GM18505 (cell line): ENCODE results near the gene SIK2.
"Not testable (repeated sequence)": the region's sequence is repeated elsewhere in the genome, so short reads cannot be mapped to it uniquely, and the experiment has no call there.

ENCODE experiments used
- ATAC-seq: cut with Tn5 transposase; IDR thresholded peaks from one replicate; pipeline ENCODE4 v1.9.1; 2021; ENCODE audit not compliant: unreplicated experiment
- POLR2A ChIP-seq: IDR thresholded peaks from 4 replicates; pipeline ENCODE4 v1.6.1; 2011; ENCODE audit warnings: borderline replicate concordance; ENCODE audit not compliant: insufficient read depth, insufficient read length; ENCODE audit errors: extremely low read depth

SIK2 gene

DNA sequence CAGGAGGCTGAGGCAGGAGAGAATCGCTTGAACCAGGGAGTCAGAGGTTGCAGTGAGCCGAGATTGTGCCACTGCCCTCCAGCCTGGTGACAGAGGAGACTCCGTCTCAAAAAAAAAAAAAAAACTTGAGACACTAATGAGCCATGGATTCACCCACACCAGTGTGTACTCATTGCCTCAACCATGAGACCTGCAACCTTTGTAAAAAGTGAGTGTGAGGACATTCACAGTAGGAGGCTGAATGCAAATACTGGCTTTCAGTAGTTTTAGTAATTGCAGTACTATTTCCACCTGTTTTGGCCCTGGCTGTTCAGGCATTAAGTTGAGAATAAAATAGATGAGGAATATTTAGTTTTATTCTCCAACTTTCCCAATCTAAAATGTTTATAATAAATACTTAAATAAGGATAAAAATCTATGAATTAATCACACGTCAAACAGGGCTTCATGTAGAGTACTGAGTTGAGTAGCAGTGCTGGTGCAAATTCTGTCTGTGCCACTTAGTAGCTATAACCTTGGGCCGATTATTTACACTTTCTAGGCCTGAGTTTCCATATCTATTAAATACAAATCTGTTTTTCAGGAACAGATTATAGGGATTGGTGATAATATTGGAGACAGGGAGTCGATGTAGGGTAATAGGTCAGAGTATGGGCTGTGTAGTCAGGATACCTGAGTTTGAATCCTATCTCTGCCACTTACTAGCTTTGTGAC lies 91.1 kb downstream of the SIK2 start:
- no peak for TF ChIP-seq POLR2A
- no peak for ATAC-seq

DNA sequence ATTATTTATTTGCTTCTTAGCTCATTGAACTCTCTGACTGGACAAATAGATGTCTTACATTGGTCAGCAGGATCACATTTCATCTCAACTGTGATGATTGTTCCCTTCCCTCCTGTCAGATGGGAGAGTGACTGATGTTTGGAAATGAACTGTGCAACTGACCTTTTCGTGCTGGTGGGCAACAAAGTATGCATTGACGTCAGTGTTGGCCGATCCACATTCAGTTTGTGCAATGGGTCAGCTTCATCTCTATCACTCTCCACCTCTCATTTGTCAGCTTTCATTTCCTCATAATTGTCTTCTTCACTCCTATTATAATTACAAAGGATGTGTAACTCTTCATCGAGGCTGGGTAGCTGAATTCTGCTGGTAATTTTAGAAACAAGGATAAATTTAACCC lies 92.6 kb downstream of the SIK2 start:
- no peak for TF ChIP-seq POLR2A
- ATAC-seq = no peak

DNA sequence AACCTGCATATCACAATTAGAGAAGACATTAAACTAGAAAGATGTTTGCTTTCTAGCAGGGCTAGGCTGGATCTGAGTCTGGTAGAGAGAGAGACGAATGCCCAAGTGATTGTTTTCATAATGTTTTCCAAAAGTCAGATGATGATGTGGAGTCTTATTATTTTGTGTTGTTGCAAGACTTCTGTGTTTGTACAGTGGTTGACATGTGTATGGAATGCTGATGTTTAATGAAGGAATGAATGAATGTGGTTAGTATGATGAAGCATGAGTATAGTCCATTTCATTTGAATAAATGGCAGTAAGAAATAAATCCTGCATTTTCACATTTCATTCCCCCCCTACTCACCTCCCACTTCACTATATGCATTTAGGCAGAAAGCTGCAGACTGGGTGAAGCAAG lies 94.3 kb downstream of the SIK2 start:
- ATAC-seq = no peak
- TF ChIP-seq POLR2A = no peak

DNA sequence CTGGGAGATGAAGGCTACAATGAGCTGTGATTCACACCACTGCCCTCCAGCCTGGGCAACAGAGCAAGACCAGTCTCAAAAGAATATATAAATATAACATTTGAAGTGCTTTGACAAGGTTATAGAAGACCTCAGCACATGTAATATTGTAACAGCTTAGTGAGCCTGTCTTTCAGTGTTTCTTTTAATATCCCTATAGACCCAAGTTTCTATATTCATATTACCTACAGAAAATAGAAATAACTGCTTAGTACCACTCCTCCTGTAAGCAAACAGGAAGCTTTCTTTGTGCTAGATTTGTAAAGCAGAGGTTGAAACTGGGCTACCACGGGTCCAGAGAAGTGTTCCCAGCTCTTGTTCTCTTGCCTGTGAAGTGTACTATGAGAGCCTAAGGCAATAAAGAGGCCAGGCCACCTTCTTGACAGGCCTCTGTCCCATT lies 95.7 kb downstream of the SIK2 start:
- peak; percentile 68 for ATAC-seq
- no peak for TF ChIP-seq POLR2A

DNA sequence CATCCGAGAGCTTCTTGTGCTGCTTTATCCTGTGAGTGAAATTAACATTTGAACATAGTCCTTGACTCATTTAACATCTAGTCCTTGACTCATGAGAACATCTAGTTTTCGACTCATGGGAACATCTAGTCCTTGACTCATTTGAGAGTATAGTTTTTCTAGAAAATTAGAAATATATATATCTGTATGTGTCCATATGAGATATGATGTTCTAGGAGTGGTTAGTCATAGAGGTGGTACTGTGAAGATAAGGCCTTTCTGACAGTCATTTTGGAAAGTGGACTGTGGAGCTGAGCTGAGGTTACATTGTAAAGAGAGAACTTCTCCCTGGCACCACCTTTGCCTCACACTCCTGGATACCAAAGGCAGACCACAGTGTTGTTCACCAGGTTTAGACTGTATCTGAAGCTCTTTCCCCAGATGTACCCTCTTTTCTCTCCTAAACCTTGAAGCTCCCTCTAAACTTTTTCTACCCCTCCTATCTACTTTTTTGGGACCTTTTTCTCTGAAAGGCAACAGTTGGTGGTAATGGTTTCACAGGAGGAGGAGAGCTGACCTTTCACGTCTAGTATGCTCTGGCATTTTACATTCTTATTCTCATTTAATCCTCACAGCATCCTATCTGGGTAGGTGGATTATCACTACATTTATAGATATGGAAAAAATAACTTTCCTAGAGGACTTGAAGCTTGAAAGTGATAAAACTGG lies 96.8 kb downstream of the SIK2 start:
- TF ChIP-seq POLR2A = no peak
- no peak for ATAC-seq

DNA sequence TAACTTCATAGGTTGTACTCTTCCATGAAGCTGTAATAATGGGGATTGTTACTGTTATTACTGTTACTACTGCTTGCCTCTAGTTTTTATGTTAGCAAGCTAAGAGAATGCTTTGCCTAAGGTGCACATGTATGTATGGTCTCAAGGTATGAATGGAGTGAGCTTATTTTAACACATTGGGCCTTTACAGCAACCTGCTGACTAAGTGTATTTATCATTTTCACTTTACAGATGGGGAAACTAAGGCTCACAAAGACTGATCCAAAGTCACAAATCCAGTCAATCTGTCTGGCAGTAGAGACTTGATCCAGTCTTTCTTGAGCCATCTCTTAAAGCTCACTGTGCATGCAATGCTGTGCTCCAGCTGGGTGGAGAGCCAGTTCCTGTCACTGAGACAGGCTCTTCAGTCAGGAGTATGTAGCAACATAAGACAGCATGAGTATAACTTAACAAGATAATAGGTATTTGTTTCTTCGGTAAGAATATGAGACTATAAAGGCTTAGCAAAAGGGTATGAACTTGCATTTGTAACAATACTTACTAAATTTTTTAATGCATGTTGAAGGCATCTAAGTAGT lies 97.4 kb downstream of the SIK2 start:
- ATAC-seq = no peak
- no peak for TF ChIP-seq POLR2A

DNA sequence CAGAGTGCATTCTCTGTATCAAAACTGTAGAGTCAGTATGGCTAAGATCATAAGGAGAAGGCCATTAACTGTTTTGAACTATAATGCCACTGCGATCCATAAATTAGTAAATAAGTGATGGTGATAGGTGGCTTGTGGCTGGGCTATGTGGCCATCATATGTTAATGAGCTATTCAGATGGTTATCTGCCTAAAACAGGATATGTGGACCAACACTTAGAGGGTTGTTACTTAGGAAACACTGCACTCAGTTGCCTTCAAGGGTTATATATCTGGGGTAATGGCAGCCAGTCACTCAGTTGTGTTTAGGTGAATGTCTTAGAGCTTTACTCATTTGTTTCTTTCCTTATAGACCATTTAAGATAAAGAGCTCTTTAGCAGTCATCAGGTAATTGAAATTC lies 97.9 kb downstream of the SIK2 start:
- no peak for ATAC-seq
- TF ChIP-seq POLR2A = no peak

DNA sequence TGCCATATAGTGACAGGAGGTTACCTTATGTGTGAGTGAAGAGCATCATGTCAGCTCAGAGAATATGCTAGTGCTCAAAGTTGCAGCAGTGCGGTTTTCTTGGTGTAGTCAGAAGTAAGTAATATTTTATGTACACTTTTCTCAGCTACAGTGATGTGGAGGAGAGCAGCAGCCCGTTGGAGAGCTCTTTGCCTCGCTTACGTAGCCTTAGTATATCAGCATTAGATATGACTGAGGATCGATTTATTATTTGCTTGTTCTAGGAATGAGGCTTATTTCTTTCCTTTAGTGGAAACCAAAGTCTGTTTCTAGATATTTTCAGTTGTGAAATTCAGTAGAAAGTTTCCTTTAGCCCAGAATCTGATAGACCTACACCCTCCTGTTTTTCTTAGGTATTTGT lies 100.4 kb downstream of the SIK2 start:
- no peak for ATAC-seq
- TF ChIP-seq POLR2A = no peak

DNA sequence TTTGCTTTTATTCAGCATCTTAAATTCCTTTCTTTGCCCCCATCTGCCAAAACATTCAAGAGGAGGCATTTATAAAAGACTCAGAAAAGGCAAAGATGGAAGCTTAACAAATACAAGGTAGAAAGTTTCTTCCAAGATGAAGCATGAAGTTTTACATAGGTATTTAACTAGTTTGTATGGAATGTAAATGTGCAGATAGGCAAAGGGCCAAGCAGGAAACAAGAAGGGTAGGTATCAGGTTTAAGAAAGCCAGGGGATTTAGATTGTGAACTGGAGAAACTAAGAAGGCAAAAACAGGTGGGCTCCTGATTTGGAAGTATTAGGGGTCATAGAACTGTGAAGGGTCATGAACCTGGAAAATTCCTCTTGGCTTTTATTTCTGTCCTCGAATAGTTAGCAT lies 101.3 kb downstream of the SIK2 start:
- ATAC-seq = no peak
- TF ChIP-seq POLR2A = no peak

DNA sequence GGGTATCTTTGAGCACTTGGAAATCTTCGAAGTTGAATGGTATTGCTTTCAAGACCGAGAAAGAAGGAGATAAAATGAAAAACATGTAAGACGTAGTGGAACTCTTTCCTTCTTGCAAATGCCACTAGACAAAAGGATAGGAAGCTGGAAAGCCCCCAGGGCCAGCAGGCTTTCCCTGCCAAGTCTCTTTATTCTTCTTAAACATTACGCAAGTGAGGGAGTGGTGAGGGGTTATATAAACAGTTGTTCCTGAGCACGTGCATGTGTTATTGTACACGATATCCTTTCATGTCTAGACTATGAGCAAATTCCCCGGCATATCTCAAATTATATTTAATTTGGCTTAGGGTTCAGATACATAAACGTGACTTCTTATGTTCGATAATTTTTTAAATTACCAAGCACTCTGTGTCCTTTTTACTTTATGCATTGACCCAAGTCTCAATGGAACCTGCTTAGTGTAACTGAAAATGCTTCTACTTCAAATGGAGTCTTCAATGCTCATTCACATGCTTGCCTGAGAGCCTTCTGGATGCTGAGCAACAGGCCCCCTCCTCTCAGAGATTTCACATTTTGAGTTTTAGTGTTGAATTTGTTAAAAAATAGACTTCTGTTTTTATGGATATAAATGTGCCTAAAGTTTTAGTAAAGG lies 104.9 kb downstream of the SIK2 start:
- TF ChIP-seq POLR2A = no peak
- ATAC-seq = no peak

DNA sequence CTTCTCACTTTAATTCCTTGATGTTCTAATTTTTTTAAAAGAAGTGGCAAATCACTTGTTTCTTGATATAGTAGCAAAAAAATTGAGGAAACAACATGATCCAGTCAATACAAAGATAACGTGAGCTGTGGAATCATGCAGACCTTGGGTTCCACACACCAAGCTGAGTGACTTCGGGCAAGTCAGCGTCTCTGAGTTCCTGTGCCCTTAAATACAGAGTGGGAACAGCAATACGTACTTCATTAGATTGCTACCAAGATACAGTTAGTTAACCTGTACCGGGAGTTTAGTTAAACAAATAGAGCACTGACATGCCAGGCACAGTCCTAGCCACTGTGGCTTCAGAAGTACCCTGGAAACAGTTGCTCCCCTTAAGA lies 105.4 kb downstream of the SIK2 start:
- ATAC-seq = no peak

DNA sequence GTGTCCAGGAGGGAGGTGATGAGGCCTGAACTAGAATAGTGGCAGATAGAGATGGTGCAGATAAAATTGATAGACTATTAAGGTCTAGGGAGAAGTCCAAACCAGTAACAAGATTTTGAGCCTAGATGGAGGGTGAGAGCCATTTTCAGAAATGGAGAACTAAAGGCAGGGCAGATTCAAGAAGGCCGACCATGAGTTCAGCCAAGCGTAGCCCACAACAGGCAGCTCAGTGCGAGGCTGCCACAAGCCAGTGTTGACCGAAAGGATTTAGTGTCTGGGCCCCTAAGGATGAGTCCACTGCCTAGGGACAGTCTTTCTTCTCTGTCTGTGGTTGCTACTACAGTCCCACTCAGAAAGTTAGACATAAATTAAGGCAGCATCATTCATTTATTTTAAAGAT lies 112.3 kb downstream of the SIK2 start:
- ATAC-seq = no peak
- TF ChIP-seq POLR2A = no peak

More for the DNA sequence above, 105.4 kb downstream of the SIK2 start:
- TF ChIP-seq POLR2A = no peak

DNA sequence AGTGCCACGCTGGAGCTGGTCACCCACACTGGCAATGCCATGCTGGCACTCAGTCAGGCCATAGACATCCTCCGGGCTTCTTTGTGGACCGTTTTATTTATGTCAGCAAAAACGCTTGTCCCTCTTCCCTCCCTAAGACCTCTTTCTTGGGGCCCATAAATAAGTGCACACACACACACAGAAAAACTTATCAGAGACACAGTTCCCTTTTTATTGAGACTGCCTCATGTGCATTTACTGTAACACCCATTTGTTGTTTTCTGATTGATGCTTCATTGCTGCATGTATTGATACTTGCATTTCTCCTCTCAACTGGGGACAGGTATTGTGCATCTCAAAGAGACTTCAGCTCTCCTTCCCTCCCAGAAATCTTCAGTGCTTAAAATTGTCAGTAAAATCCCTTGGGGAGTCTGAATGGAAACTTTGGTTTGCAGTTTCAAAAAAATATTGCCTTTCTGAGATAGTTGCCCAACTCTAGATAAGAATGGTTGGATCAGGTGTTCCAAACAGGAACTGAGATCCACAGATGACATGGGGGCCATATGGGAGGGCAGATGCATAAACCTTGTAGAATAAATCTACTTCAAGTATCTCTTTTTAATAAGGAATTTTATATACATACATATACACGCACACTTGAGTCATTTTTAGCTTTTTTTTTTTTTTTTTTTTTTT lies 113.0 kb downstream of the SIK2 start:
- ATAC-seq = no peak
- no peak for TF ChIP-seq POLR2A

DNA sequence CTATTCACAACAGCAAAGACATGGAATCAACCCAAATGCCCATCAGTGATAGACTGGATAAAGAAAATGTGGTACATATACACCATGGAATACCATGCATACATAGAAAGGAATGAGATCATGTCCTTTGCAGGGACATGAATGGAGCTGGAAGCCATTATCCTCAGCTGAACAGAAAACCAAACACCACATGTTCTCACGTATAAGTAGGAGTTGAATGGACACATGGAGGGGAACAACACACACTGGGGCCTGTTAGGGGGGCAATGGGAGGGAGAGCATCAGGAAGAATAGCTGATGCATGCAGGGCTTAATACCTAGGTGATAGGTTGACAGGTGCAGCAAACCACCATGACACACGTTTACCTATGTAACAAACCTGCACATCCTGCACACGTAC lies 115.4 kb downstream of the SIK2 start:
- not testable (repeated sequence) for ATAC-seq
